DMS153 treated with DMSO at 0.1 percent for 48 hours (cell line): ENCODE results near the gene CCDC200.
"Not testable (repeated sequence)": the region's sequence is repeated elsewhere in the genome, so short reads cannot be mapped to it uniquely, and the experiment has no call there.

Experiments
- DNase-seq: peaks from one replicate; lab custom pipeline; 2025; ENCODE audit not compliant: unreplicated experiment; lab: John Stamatoyannopoulos, UW

The CCDC200 gene

GRCh38 chr17:43228020-43228782, at the start of gene CCDC200:
Gene CCDC200 (minus strand): TSS chr17:43228623. CDS start chr17:43228554, 69 bp downstream.
- not testable (repeated sequence) for DNase-seq

GRCh38 chr17:43272914-43273313, 44.5 kb upstream of the CCDC200 start:
- DNase-seq: not testable (repeated sequence)

- not testable (repeated sequence) for DNase-seq
Measured at GRCh38 chr17:43272483-43272882, 44.1 kb upstream of the CCDC200 start.

- not testable (repeated sequence) for DNase-seq
Measured at GRCh38 chr17:43270552-43271504, 42.4 kb upstream of the CCDC200 start.

GRCh38 chr17:43246456-43246855, 18.0 kb upstream of the CCDC200 start:
- not testable (repeated sequence) for DNase-seq

GRCh38 chr17:43240596-43241352, 12.4 kb upstream of the CCDC200 start:
- DNase-seq: not testable (repeated sequence)

GRCh38 chr17:43239597-43239996, 11.2 kb upstream of the CCDC200 start:
- not testable (repeated sequence) for DNase-seq

- not testable (repeated sequence) for DNase-seq
Measured at GRCh38 chr17:43233877-43234276, 5.5 kb upstream of the CCDC200 start, which contains the start of gene RNU2-1. Gene RNU2-1 (minus strand): TSS chr17:43233977.

- not testable (repeated sequence) for DNase-seq
Measured at GRCh38 chr17:43233263-43233662, 4.8 kb upstream of the CCDC200 start.

- not testable (repeated sequence) for DNase-seq
Measured at GRCh38 chr17:43232021-43232699, 3.7 kb upstream of the CCDC200 start.

GRCh38 chr17:43231205-43232020, 3.0 kb upstream of the CCDC200 start:
- DNase-seq: not testable (repeated sequence)

GRCh38 chr17:43226393-43226792, 2.0 kb downstream of the CCDC200 start:
- DNase-seq: no peak

- DNase-seq: no peak
Measured at GRCh38 chr17:43224146-43224705, 4.2 kb downstream of the CCDC200 start.

GRCh38 chr17:43220511-43221125, 7.8 kb downstream of the CCDC200 start:
- no peak for DNase-seq

GRCh38 chr17:43219746-43220380, 8.6 kb downstream of the CCDC200 start:
- DNase-seq: no peak

- no peak for DNase-seq
Measured at GRCh38 chr17:43219001-43219400, 9.4 kb downstream of the CCDC200 start.

GRCh38 chr17:43217614-43218087, 10.8 kb downstream of the CCDC200 start:
- no peak for DNase-seq
